HG03139 (cell line): ENCODE measurements around the gene GPR137.
A peak's percentile ranks its signal among the peaks of the same experiment; 100 is the strongest.
"Not testable (repeated sequence)": the region's sequence is repeated elsewhere in the genome, so short reads cannot be mapped to it uniquely, and the experiment has no call there.

Source experiments
- ATAC-seq: cut with Tn5 transposase; IDR thresholded peaks from one replicate; pipeline ENCODE4 v1.9.1; 2021; ENCODE audit not compliant: unreplicated experiment

The GPR137 gene

GRCh38 chr11:64284962-64285884, at the start of gene GPR137:
GPR137 (plus strand) TSS chr11:64285848; CDS start chr11:64286525, 677 bp downstream.
- ATAC-seq = peak; percentile 48

GRCh38 chr11:64237484-64237951, 48.1 kb upstream of the GPR137 start:
- no peak for ATAC-seq

- ATAC-seq = no peak
Observed at GRCh38 chr11:64238076-64238475, 47.6 kb upstream of the GPR137 start.

GRCh38 chr11:64238999-64239398, 46.6 kb upstream of the GPR137 start:
- ATAC-seq = no peak

- ATAC-seq = no peak
Observed at GRCh38 chr11:64239662-64240434, 45.8 kb upstream of the GPR137 start.

GRCh38 chr11:64240435-64241240, 45.0 kb upstream of the GPR137 start, which contains the start of gene FKBP2:
FKBP2 (plus strand) TSS chr11:64241095; CDS start chr11:64242388, 1,293 bp downstream.
- peak; percentile 46 for ATAC-seq

GRCh38 chr11:64241241-64241490, 44.5 kb upstream of the GPR137 start:
- ATAC-seq = peak; percentile 56

- peak; percentile 0 for ATAC-seq
Observed at GRCh38 chr11:64241491-64242374, 43.9 kb upstream of the GPR137 start.

- ATAC-seq = no peak
Observed at GRCh38 chr11:64243236-64243854, 42.3 kb upstream of the GPR137 start.

GRCh38 chr11:64244107-64244506, 41.5 kb upstream of the GPR137 start:
- ATAC-seq = no peak

GRCh38 chr11:64244966-64245365, 40.7 kb upstream of the GPR137 start:
- ATAC-seq = no peak

- no peak for ATAC-seq
Observed at GRCh38 chr11:64245401-64245796, 40.2 kb upstream of the GPR137 start.

GRCh38 chr11:64245797-64246620, 39.6 kb upstream of the GPR137 start:
- no peak for ATAC-seq

- ATAC-seq = not testable (repeated sequence)
Observed at GRCh38 chr11:64246621-64246870, 39.1 kb upstream of the GPR137 start.

- no peak for ATAC-seq
Observed at GRCh38 chr11:64246871-64247728, 38.5 kb upstream of the GPR137 start, which contains the start of gene PPP1R14B. PPP1R14B (minus strand) TSS chr11:64246943; CDS start chr11:64246673, 270 bp downstream.

- no peak for ATAC-seq
Observed at GRCh38 chr11:64247729-64248531, 37.7 kb upstream of the GPR137 start.

- ATAC-seq = no peak
Observed at GRCh38 chr11:64248578-64248977, 37.1 kb upstream of the GPR137 start.
